GM23248 (cell line): ENCODE measurements around the gene FOXD4L3. TPM values are rescaled to one million over a fixed set of nuclear protein-coding genes. Genes with fewer than 3 reads are reported as not detected.
"Not testable (repeated sequence)": the region's sequence is repeated elsewhere in the genome, so short reads cannot be mapped to it uniquely, and the experiment has no call there.

Experiments used
- DNase-seq: peaks from one replicate; pipeline ENCODE4 v3.0.0-alpha.2; 2015
- H2AFZ ChIP-seq: fragments of 200-600 bp; sonication (generic); 2 replicates; pipeline ENCODE4 v1.6.1; 2016; ENCODE audit warnings: antibody characterized with exemption
- H3F3A ChIP-seq: fragments of 200-600 bp; sonication (generic); 2 replicates; pipeline ENCODE4 v1.6.1; 2016; ENCODE audit warnings: mild to moderate bottlenecking, antibody characterized with exemption, mixed run types; ENCODE audit not compliant: insufficient read depth
- H3K27ac ChIP-seq: fragments of 200-600 bp; sonication (generic); 2 replicates; pipeline ENCODE4 v1.5.1; 2016; ENCODE audit warnings: mild to moderate bottlenecking
- H3K27me3 ChIP-seq: fragments of 200-600 bp; sonication (generic); replicated peaks from 2 replicates; pipeline ENCODE4 v1.6.1; 2016; ENCODE audit warnings: mild to moderate bottlenecking; ENCODE audit not compliant: insufficient read depth
- H3K36me3 ChIP-seq: fragments of 200-600 bp; sonication (generic); 2 replicates; pipeline ENCODE4 v1.6.1; 2016; ENCODE audit warnings: low read depth, mild to moderate bottlenecking
- H3K4me1 ChIP-seq: fragments of 200-600 bp; sonication (generic); 2 replicates; pipeline ENCODE4 v1.6.1; 2016; ENCODE audit warnings: mild to moderate bottlenecking; ENCODE audit not compliant: insufficient read depth
- H3K4me2 ChIP-seq: fragments of 200-600 bp; sonication (generic); one replicate; pipeline ENCODE4 v1.6.1; 2016; ENCODE audit warnings: mild to moderate bottlenecking; ENCODE audit not compliant: unreplicated experiment
- H3K4me3 ChIP-seq: fragments of 200-600 bp; sonication (generic); 2 replicates; pipeline ENCODE4 v1.5.1; 2016; ENCODE audit warnings: mild to moderate bottlenecking
- H3K79me2 ChIP-seq: fragments of 200-600 bp; sonication (generic); 2 replicates; pipeline ENCODE4 v1.6.1; 2016; ENCODE audit warnings: mild to moderate bottlenecking; ENCODE audit not compliant: insufficient read depth
- H3K9ac ChIP-seq: fragments of 200-600 bp; sonication (generic); 2 replicates; pipeline ENCODE4 v1.6.1; 2016; ENCODE audit warnings: mild to moderate bottlenecking
- H3K9me2 ChIP-seq: fragments of 200-600 bp; sonication (generic); 2 replicates; pipeline ENCODE4 v1.6.1; 2016; ENCODE audit warnings: mixed run types, mild to moderate bottlenecking, moderate library complexity; ENCODE audit not compliant: insufficient read depth
- H3K9me3 ChIP-seq: fragments of 200-600 bp; sonication (generic); one replicate; pipeline ENCODE4 v1.6.1; 2017; ENCODE audit warnings: low read depth
- H4K20me1 ChIP-seq: fragments of 200-600 bp; sonication (generic); 2 replicates; pipeline ENCODE4 v1.6.0; 2016; ENCODE audit not compliant: insufficient read depth
- WGBS, 2 experiments: methylation state at CpG; one replicate each; pipeline ENCODE4 v1.1.6; 2015 to 2017; ENCODE audit warnings: low lambda C conversion rate in 2 of 2, low coverage in 1 of 2; ENCODE audit errors: missing lambda C conversion rate in 2 of 2; 5-methylcytosine and 5-hydroxymethylcytosine counted together
- in situ Hi-C: fragments of 300-500 bp; cut with MboI; formaldehyde crosslinking; loops from 2 replicates; pipeline ENCODE4 v1.15.0; 2020
- polyA plus RNA-seq: library from polyadenylated mRNA; unstranded; fragments of >200 nt; fragmentation: Nextera tagmentation; extraction: Ambion mirVana; gene quantifications from 2 replicates; pipeline ENCODE4 v1.2.1, GENCODE V29; 2016
- total RNA-seq: library from RNA; depleted of rRNA; stranded (reverse); fragments of >200 nt; shearing (Covaris generic); gene quantifications from 2 replicates; pipeline ENCODE4 v1.2.3, GENCODE V29; 2014

Gene FOXD4L3
- total and polyA plus RNA-seq, 2 experiments from 2014 or later: not detected

GRCh38 chr9:68324518-68324917 is 21.9 kb downstream of the FOXD4L3 start:
- H3K27ac ChIP-seq, H3K4me2 ChIP-seq, DNase-seq, H3K4me3 ChIP-seq, in situ Hi-C loops, H3K27me3 ChIP-seq, H3K36me3 ChIP-seq, H3K9me3 ChIP-seq, H3F3A ChIP-seq, H4K20me1 ChIP-seq, H2AFZ ChIP-seq, H3K79me2 ChIP-seq, H3K4me1 ChIP-seq, H3K9me2 ChIP-seq, H3K9ac ChIP-seq: not testable (repeated sequence)
- WGBS, 2 experiments: 19% methylated on average over 6 of the region's 20 CpGs; no CpG with 5 or more reads in 1 of the 2 experiments

- H3K27ac ChIP-seq, H3K27me3 ChIP-seq, H3K4me1 ChIP-seq, in situ Hi-C loops, H3K9me2 ChIP-seq, H3K9ac ChIP-seq, H2AFZ ChIP-seq, H3K4me3 ChIP-seq, H3K4me2 ChIP-seq, H3K9me3 ChIP-seq, H4K20me1 ChIP-seq, H3K36me3 ChIP-seq, H3K79me2 ChIP-seq, DNase-seq, H3F3A ChIP-seq: not testable (repeated sequence)
- WGBS, 2 experiments: 31 to 36% methylated on average over 2 of the region's 4 CpGs
Observed at GRCh38 chr9:68329106-68329505, 26.4 kb downstream of the FOXD4L3 start.

GRCh38 chr9:68330531-68331173 is 28.0 kb downstream of the FOXD4L3 start:
- DNase-seq, H3K4me2 ChIP-seq, H3K9ac ChIP-seq, H3K9me3 ChIP-seq, H3K36me3 ChIP-seq, H3K27ac ChIP-seq, H3F3A ChIP-seq, H3K79me2 ChIP-seq, H4K20me1 ChIP-seq, in situ Hi-C loops, H3K4me1 ChIP-seq, H3K4me3 ChIP-seq, H3K9me2 ChIP-seq, H2AFZ ChIP-seq, H3K27me3 ChIP-seq: not testable (repeated sequence)
- WGBS, 2 experiments: 36 to 47% methylated on average over 10 to 11 of the region's 11 CpGs

GRCh38 chr9:68332122-68332521 is 29.5 kb downstream of the FOXD4L3 start:
- H3K4me1 ChIP-seq, H2AFZ ChIP-seq, H3F3A ChIP-seq, in situ Hi-C loops, H3K4me3 ChIP-seq, H3K27ac ChIP-seq, H4K20me1 ChIP-seq, H3K36me3 ChIP-seq, H3K9me3 ChIP-seq, H3K4me2 ChIP-seq, H3K27me3 ChIP-seq, DNase-seq, H3K79me2 ChIP-seq, H3K9ac ChIP-seq, H3K9me2 ChIP-seq: not testable (repeated sequence)
- 0 to 20% methylated on average over 1 of the region's 1 CpG for WGBS, 2 experiments

- H2AFZ ChIP-seq, H3F3A ChIP-seq, H3K27ac ChIP-seq, in situ Hi-C loops, H3K27me3 ChIP-seq, H3K4me2 ChIP-seq, H3K4me3 ChIP-seq, H3K9me2 ChIP-seq, H4K20me1 ChIP-seq, H3K9me3 ChIP-seq, H3K79me2 ChIP-seq, H3K9ac ChIP-seq, H3K36me3 ChIP-seq, DNase-seq, H3K4me1 ChIP-seq: not testable (repeated sequence)
- 77 to 79% methylated on average over 2 to 3 of the region's 3 CpGs for WGBS, 2 experiments
Observed at GRCh38 chr9:68335935-68336334, 33.3 kb downstream of the FOXD4L3 start.

GRCh38 chr9:68336639-68337339 is 34.1 kb downstream of the FOXD4L3 start:
- H3K27ac ChIP-seq, H3K9me2 ChIP-seq, H3K9me3 ChIP-seq, H4K20me1 ChIP-seq, H2AFZ ChIP-seq, H3K4me2 ChIP-seq, H3K4me1 ChIP-seq, H3K4me3 ChIP-seq, H3F3A ChIP-seq, in situ Hi-C loops, H3K36me3 ChIP-seq, H3K9ac ChIP-seq, H3K79me2 ChIP-seq, H3K27me3 ChIP-seq, DNase-seq: not testable (repeated sequence)
- 43 to 46% methylated on average over 5 to 8 of the region's 10 CpGs for WGBS, 2 experiments

- H3K4me2 ChIP-seq, H3K4me1 ChIP-seq, H3K27ac ChIP-seq, H3K79me2 ChIP-seq, DNase-seq, H2AFZ ChIP-seq, H4K20me1 ChIP-seq, H3K27me3 ChIP-seq, in situ Hi-C loops, H3K4me3 ChIP-seq, H3K9me3 ChIP-seq, H3K9ac ChIP-seq, H3F3A ChIP-seq, H3K36me3 ChIP-seq, H3K9me2 ChIP-seq: not testable (repeated sequence)
- WGBS, 2 experiments: 51 to 55% methylated on average over 7 of the region's 7 CpGs
Observed at GRCh38 chr9:68338000-68338399, 35.3 kb downstream of the FOXD4L3 start.
